HG03558 (cell line): ENCODE data around the gene DUSP16.
"Not testable (repeated sequence)": the region's sequence is repeated elsewhere in the genome, so short reads cannot be mapped to it uniquely, and the experiment has no call there.

Experiments
- ATAC-seq: cut with Tn5 transposase; IDR thresholded peaks from one replicate; pipeline ENCODE4 v1.9.1; 2021; ENCODE audit warnings: moderate number of reproducible peaks; ENCODE audit not compliant: unreplicated experiment; ENCODE audit errors: extremely low read depth

Gene DUSP16

GRCh38 chr12:12524128-12524527, 38.5 kb downstream of the DUSP16 start:
- no peak for ATAC-seq

GRCh38 chr12:12523229-12523628, 39.4 kb downstream of the DUSP16 start:
- no peak for ATAC-seq

GRCh38 chr12:12522657-12523056, 40.0 kb downstream of the DUSP16 start:
- ATAC-seq, result not testable (repeated sequence)

GRCh38 chr12:12521888-12522287, 40.8 kb downstream of the DUSP16 start:
- ATAC-seq, result no peak

- ATAC-seq, result no peak
Measured at GRCh38 chr12:12521044-12521485, 41.6 kb downstream of the DUSP16 start.

GRCh38 chr12:12520273-12520672, 42.4 kb downstream of the DUSP16 start:
- ATAC-seq, result no peak

- ATAC-seq, result no peak
Measured at GRCh38 chr12:12519354-12519998, 43.2 kb downstream of the DUSP16 start.

GRCh38 chr12:12518919-12519318, 43.7 kb downstream of the DUSP16 start:
- no peak for ATAC-seq

GRCh38 chr12:12518464-12518845, 44.2 kb downstream of the DUSP16 start:
- ATAC-seq, result no peak

GRCh38 chr12:12513416-12514006, 49.2 kb downstream of the DUSP16 start:
- ATAC-seq, result no peak

GRCh38 chr12:12511895-12512711, 50.6 kb downstream of the DUSP16 start:
- ATAC-seq, result no peak

- ATAC-seq, result no peak
Measured at GRCh38 chr12:12511021-12511783, 51.5 kb downstream of the DUSP16 start.

- ATAC-seq, result no peak
Measured at GRCh38 chr12:12510551-12510950, 52.1 kb downstream of the DUSP16 start.

- ATAC-seq, result no peak
Measured at GRCh38 chr12:12510141-12510540, 52.5 kb downstream of the DUSP16 start.

GRCh38 chr12:12508612-12509011, 54.1 kb downstream of the DUSP16 start:
- no peak for ATAC-seq

- no peak for ATAC-seq
Measured at GRCh38 chr12:12507121-12507520, 55.5 kb downstream of the DUSP16 start.

- no peak for ATAC-seq
Measured at GRCh38 chr12:12506496-12506890, 56.2 kb downstream of the DUSP16 start.

GRCh38 chr12:12505544-12506495, 56.8 kb downstream of the DUSP16 start:
- peak; percentile 87 for ATAC-seq

GRCh38 chr12:12503384-12504078, 59.1 kb downstream of the DUSP16 start:
- ATAC-seq, result no peak
